Measurements from ENCODE around the gene ENAH.

Gene ENAH

DNA sequence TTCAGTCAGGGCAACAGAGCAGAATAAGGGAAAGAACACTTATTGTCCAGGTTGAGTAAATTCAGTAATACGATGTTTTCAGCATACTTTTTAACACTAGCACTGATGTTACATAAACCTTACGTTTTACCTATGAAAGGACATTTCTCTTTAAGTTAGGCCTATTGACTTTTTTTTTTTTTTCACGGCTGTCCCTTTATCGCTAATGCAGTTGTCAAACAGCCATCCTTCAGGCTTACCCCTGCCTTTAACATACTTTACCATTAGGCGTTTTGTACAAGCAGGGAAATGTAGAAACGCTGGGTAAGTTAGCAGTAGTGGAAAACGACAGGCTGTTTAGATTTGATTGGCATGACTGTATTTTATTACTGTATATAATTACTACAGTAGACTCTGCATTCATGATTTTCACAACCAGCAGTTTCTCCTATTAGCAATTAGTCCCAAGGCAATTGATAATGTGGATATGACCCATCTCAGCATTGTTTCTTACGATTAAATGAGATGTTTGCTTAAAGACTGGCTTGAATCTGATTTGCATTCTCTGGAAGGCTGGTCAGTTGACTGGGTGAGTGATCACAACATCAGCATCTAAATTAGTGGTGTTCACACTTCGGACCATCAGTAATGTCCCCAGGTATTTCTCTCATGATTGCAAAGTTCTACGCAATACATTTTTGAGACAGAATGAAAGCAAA lies 115.2 kb downstream of the ENAH start:
- no peak overlapping the region for H3K4me3 ChIP-seq (ENCODE audit: low read length)
- H3K9ac ChIP-seq (ENCODE audit: low read depth, low read length): no peak overlapping the region
- H3K27ac ChIP-seq (ENCODE audit: low read depth, low read length): no peak overlapping the region
- H3K4me1 ChIP-seq (ENCODE audit: insufficient read depth, low read length): peaks cover 90% of the 10 kb centered on the region
- 63% methylated on average over 10 of the region's 10 CpGs for WGBS
- H3K27me3 ChIP-seq (ENCODE audit: insufficient read depth, low read length): no peaks in the 10 kb centered on the region
- H3K36me3 ChIP-seq (ENCODE audit: insufficient read depth, low read length): no peaks in the 10 kb centered on the region
- H3K9me3 ChIP-seq (ENCODE audit: insufficient read depth, low read depth, low read length): no peaks in the 10 kb centered on the region

DNA sequence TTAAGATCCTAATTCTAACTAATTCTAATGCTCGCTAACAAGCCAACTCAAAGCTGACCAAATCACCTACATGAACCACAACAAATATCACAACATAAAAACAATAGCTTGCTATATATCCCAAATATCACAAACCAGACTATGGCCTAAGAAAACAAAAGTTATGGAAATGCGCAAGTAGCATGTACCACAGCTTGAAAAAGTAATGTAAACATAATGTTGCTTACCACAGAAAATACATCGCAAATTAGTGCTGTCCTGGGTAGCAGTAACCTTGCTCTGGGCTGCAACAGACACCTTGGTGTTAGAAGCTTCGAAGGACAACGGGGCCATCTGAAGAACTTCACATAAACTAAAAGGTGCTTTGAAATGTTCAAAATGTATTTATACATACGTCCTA lies 117.6 kb downstream of the ENAH start:
- H3K27ac ChIP-seq (ENCODE audit: low read depth, low read length): 0 out of 2 replicates have a peak overlapping the region, but pooled peaks have one; percentile 2
- peaks cover 84% of the 10 kb centered on the region for H3K4me1 ChIP-seq (ENCODE audit: insufficient read depth, low read length)
- WGBS: 91% methylated on average over 6 of the region's 6 CpGs
- peaks cover 10% of the 10 kb centered on the region for H3K36me3 ChIP-seq (ENCODE audit: insufficient read depth, low read length)
- H3K9ac ChIP-seq (ENCODE audit: low read depth, low read length): no peak overlapping the region
- no peak overlapping the region for H3K4me3 ChIP-seq (ENCODE audit: low read length)
- no peaks in the 10 kb centered on the region for H3K27me3 ChIP-seq (ENCODE audit: insufficient read depth, low read length)
- no peaks in the 10 kb centered on the region for H3K9me3 ChIP-seq (ENCODE audit: insufficient read depth, low read depth, low read length)

DNA sequence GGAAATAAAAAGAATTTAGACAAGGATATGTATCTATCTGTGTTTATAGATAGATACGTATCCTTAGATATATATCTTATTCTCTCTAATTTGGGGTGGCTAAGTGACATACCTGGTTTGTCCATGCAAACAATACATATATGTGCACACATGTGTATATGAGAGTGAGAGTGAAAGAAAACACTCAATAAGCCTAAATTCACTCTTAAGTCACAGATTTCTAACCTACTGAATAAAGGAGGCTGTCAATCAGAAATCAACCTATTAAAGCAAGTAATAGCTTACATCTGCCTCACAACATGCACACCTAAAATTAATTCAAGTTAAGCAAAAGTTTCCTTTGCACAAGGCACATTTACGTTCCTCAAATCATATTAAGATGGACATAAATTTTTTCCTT lies 118.2 kb downstream of the ENAH start:
- Histone ChIP-seq H3K9ac (ENCODE audit: low read depth, low read length) (no peak overlapping the region), H3K9me3 (ENCODE audit: insufficient read depth, low read depth, low read length) (no peaks in the 10 kb centered on the region), H3K4me1 (ENCODE audit: insufficient read depth, low read length) (peaks cover 78% of the 10 kb centered on the region), H3K36me3 (ENCODE audit: insufficient read depth, low read length) (peaks cover 15% of the 10 kb centered on the region), H3K4me3 (ENCODE audit: low read length) (no peak overlapping the region), H3K27me3 (ENCODE audit: insufficient read depth, low read length) (no peaks in the 10 kb centered on the region), H3K27ac (ENCODE audit: low read depth, low read length) (no peak overlapping the region)
- WGBS: 85% methylated on average over 1 of the region's 2 CpGs

DNA sequence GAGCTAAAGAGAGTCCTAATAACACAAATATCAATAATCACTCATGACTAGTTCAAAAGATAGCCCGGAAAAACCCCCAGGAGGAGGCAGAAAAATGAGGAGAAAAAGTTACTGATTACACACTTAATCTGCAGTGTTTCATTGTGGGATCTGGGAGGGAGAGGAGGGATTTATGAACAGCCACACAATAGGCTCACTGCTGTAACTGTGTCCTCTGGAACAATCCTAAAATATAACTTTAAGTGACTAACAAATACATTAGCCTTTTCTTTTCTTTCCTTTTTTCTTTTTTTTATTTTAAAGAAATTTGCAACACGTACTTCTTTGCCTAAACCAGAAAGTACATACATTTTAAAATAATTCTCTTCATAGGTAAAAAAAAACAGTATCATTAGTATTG lies 118.8 kb downstream of the ENAH start:
- 83% methylated on average over 1 of the region's 2 CpGs for WGBS
- Histone ChIP-seq H3K36me3 (ENCODE audit: insufficient read depth, low read length) (peaks cover 21% of the 10 kb centered on the region), H3K27ac (ENCODE audit: low read depth, low read length) (no peak overlapping the region), H3K9ac (ENCODE audit: low read depth, low read length) (no peak overlapping the region), H3K9me3 (ENCODE audit: insufficient read depth, low read depth, low read length) (no peaks in the 10 kb centered on the region), H3K4me3 (ENCODE audit: low read length) (no peak overlapping the region), H3K27me3 (ENCODE audit: insufficient read depth, low read length) (no peaks in the 10 kb centered on the region), H3K4me1 (ENCODE audit: insufficient read depth, low read length) (peaks cover 72% of the 10 kb centered on the region)

DNA sequence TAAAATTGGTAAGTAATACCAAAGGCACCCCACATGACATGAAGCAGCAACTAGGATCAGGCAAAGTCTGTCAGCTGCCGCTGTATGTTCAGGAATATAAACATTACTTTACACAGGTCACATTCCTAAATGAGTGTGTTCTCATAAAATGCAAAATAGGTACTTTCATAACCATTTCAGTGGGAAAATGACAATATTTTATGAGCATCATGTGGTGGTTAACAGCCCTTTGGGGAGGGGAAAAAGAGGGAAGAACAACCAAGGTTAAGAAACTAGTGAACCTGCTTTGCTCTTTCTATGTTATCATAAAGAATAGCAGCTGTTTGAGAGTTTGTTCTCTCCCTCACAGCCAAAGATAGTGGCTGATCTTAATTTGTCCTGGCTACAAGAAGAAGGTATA lies 119.7 kb downstream of the ENAH start:
- no peak overlapping the region for H3K27ac ChIP-seq (ENCODE audit: low read depth, low read length)
- H3K9ac ChIP-seq (ENCODE audit: low read depth, low read length): no peak overlapping the region
- no peaks in the 10 kb centered on the region for H3K9me3 ChIP-seq (ENCODE audit: insufficient read depth, low read depth, low read length)
- H3K4me1 ChIP-seq (ENCODE audit: insufficient read depth, low read length): peaks cover 64% of the 10 kb centered on the region
- 100% methylated on average over 1 of the region's 1 CpG for WGBS
- no peak overlapping the region for H3K4me3 ChIP-seq (ENCODE audit: low read length)
- no peaks in the 10 kb centered on the region for H3K27me3 ChIP-seq (ENCODE audit: insufficient read depth, low read length)
- H3K36me3 ChIP-seq (ENCODE audit: insufficient read depth, low read length): peaks cover 30% of the 10 kb centered on the region

DNA sequence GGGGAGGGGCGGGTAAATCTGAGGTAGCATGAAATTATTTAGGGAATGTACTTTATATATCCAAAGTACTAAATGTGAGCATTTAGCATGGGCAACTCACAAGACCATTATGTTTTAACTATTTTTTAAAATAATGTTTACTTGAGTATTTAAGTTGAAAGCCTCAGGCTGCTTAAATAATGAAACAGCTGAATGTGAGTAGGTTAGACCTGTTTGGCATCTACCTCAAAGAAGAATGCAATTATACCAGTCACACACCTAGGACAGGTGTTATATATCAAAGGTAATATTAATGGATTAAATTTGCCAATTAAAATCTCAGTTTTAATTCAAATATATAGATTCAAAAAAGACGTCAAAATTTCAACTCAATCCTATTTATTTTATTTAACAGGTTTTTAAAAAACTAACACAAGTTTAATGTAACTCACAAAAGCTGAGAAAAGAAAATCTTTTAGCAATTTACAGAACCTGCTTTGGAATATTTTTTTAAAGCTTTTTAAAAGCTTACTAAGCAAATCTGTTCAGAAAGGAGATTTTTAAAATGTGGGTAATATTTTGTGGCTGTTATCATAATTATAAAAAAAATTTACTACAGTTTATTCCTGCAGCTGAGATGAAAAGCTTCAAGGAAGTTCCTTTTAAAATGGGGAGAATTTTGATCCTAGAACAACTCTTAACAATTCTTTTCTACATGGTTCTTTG lies 120.5 kb downstream of the ENAH start:
- WGBS: no CpG with 5 or more reads among the region's 2 CpGs
- no peak overlapping the region for H3K27ac ChIP-seq (ENCODE audit: low read depth, low read length)

DNA sequence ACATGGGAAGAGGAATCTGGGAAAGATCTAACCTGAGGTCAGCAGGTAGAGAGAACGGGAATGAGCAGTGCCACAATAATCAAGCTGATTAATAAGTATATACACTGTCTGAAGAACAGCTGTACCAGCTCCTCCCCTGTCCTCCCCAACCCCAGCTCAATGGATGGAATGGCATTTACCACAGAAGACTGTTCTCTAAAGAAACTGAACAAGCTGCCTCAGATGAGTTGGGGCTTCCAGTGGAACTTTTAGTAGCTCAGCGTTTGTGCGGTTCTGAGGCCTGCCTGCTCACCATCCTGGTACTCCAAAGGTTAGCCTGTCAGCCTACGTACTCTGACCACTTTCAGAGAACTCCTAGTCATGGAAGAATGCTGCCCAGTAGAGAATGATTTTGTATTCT lies 123.2 kb downstream of the ENAH start:
- H3K9ac ChIP-seq (ENCODE audit: low read depth, low read length): no peak overlapping the region
- H3K4me3 ChIP-seq (ENCODE audit: low read length): no peak overlapping the region
- no peaks in the 10 kb centered on the region for H3K27me3 ChIP-seq (ENCODE audit: insufficient read depth, low read length)
- peaks cover 38% of the 10 kb centered on the region for H3K36me3 ChIP-seq (ENCODE audit: insufficient read depth, low read length)
- no peak overlapping the region for H3K27ac ChIP-seq (ENCODE audit: low read depth, low read length)
- H3K9me3 ChIP-seq (ENCODE audit: insufficient read depth, low read depth, low read length): no peaks in the 10 kb centered on the region
- H3K4me1 ChIP-seq (ENCODE audit: insufficient read depth, low read length): peaks cover 51% of the 10 kb centered on the region
- WGBS: 98% methylated on average over 4 of the region's 4 CpGs

More for the DNA sequence above, 120.5 kb downstream of the ENAH start:
- Histone ChIP-seq H3K9ac (ENCODE audit: low read depth, low read length) (no peak overlapping the region), H3K4me3 (ENCODE audit: low read length) (no peak overlapping the region), H3K27me3 (ENCODE audit: insufficient read depth, low read length) (no peaks in the 10 kb centered on the region), H3K36me3 (ENCODE audit: insufficient read depth, low read length) (peaks cover 32% of the 10 kb centered on the region), H3K9me3 (ENCODE audit: insufficient read depth, low read depth, low read length) (no peaks in the 10 kb centered on the region), H3K4me1 (ENCODE audit: insufficient read depth, low read length) (peaks cover 64% of the 10 kb centered on the region)

DNA sequence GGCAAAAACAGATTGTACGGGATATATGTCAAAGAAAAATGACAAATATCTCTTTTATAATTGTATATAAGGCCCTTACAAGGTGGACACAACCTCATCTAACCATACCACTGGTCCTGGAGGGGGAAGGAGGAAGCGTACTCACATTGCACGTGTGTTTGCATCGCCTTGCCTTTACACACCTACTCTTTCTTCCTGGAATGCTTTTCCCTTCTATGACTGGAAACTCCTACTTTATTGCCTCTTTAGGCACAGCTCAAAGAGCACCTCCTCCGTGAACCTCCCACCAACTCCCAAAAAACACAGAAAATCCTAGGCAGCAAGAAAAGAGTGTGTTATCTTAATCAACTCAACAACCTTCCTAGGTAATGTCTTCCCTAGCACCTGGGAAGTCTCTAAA lies 125.3 kb downstream of the ENAH start:
- 93% methylated on average over 4 of the region's 5 CpGs for WGBS
- Histone ChIP-seq H3K27me3 (ENCODE audit: insufficient read depth, low read length) (no peaks in the 10 kb centered on the region), H3K27ac (ENCODE audit: low read depth, low read length) (no peak overlapping the region), H3K9me3 (ENCODE audit: insufficient read depth, low read depth, low read length) (no peaks in the 10 kb centered on the region), H3K4me1 (ENCODE audit: insufficient read depth, low read length) (peaks cover 41% of the 10 kb centered on the region), H3K36me3 (ENCODE audit: insufficient read depth, low read length) (peaks cover 42% of the 10 kb centered on the region), H3K4me3 (ENCODE audit: low read length) (no peak overlapping the region), H3K9ac (ENCODE audit: low read depth, low read length) (no peak overlapping the region)

DNA sequence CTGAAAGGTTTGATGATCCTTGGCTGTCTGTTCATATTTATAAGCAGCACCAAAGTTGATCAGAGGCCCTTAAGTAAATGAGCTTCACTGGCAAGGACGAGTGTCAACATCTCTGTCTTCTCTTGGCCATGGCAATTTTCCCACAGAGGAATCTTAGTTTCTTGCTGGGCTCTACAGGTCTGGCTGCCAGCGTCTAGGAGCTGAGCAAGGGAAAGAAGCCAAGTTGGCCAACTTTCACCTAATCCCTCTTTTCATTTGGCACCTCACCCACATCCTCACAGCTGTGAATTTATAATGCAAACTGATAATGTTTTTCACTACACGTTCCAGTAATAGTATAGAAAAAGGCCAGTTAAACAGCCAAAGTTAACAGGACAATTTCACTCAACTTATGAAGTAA lies 126.0 kb downstream of the ENAH start:
- Histone ChIP-seq H3K9ac (ENCODE audit: low read depth, low read length) (no peak overlapping the region), H3K4me1 (ENCODE audit: insufficient read depth, low read length) (peaks cover 34% of the 10 kb centered on the region), H3K9me3 (ENCODE audit: insufficient read depth, low read depth, low read length) (no peaks in the 10 kb centered on the region), H3K4me3 (ENCODE audit: low read length) (no peak overlapping the region), H3K27me3 (ENCODE audit: insufficient read depth, low read length) (no peaks in the 10 kb centered on the region), H3K27ac (ENCODE audit: low read depth, low read length) (no peak overlapping the region), H3K36me3 (ENCODE audit: insufficient read depth, low read length) (peaks cover 44% of the 10 kb centered on the region)
- WGBS: 61% methylated on average over 3 of the region's 3 CpGs

DNA sequence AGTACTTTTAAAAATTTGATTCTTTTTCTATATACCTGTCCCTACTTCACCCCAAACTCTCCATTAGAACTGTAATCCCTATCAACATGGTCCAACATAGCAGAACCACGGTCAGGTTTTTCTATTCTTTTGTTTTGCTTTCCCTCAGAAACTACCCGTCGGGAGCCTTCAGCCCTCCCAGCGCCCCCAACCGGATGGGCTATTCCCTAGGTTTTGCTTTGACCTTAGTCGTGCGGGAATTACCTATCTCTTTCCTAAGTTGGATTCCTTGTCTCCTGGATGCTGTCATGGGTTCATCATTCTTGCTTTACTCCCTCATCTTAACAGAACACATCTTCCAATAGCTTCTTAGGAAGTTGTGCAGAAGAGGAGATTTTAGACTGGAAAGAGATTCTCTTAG lies 127.5 kb downstream of the ENAH start:
- H3K36me3 ChIP-seq (ENCODE audit: insufficient read depth, low read length): peaks cover 36% of the 10 kb centered on the region
- H3K27ac ChIP-seq (ENCODE audit: low read depth, low read length): no peak overlapping the region
- H3K4me1 ChIP-seq (ENCODE audit: insufficient read depth, low read length): peaks cover 34% of the 10 kb centered on the region
- H3K27me3 ChIP-seq (ENCODE audit: insufficient read depth, low read length): no peaks in the 10 kb centered on the region
- H3K9me3 ChIP-seq (ENCODE audit: insufficient read depth, low read depth, low read length): no peaks in the 10 kb centered on the region
- H3K4me3 ChIP-seq (ENCODE audit: low read length): no peak overlapping the region
- H3K9ac ChIP-seq (ENCODE audit: low read depth, low read length): no peak overlapping the region
- 87% methylated on average over 7 of the region's 7 CpGs for WGBS

DNA sequence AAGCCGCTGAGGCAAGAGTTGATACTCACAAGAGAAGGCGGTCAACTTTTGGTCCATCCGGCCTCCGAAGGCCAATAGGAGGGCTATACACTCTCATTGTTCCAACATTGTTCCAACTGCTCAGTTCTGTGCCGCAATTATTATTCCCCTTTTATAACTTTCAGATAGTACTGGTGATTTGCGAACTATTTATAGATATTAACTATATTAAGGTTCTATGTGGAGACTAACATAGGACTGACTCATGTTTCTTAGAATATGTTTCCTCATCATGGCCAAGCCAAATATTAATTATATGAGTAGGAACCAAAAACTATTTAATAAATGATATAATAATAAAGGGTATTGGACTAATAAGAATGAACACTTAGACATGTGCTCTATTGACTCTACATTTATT lies 128.4 kb downstream of the ENAH start:
- Histone ChIP-seq H3K27me3 (ENCODE audit: insufficient read depth, low read length) (no peaks in the 10 kb centered on the region), H3K4me1 (ENCODE audit: insufficient read depth, low read length) (peaks cover 37% of the 10 kb centered on the region), H3K36me3 (ENCODE audit: insufficient read depth, low read length) (peaks cover 29% of the 10 kb centered on the region), H3K9me3 (ENCODE audit: insufficient read depth, low read depth, low read length) (no peaks in the 10 kb centered on the region), H3K4me3 (ENCODE audit: low read length) (no peak overlapping the region), H3K27ac (ENCODE audit: low read depth, low read length) (no peak overlapping the region), H3K9ac (ENCODE audit: low read depth, low read length) (no peak overlapping the region)
- WGBS: 96% methylated on average over 5 of the region's 6 CpGs

Data from HUES64 (cell line).